LNCaP clone FGC (cell line): ENCODE data around the gene MEGF9.
A peak's percentile ranks its signal among the peaks of the same experiment; 100 is the strongest.

Source experiments
- DNase-seq: peaks from one replicate; pipeline ENCODE4 v3.0.0-alpha.2; 2011; ENCODE audit warnings: low read depth
- H3K4me3 ChIP-seq: 2 replicates; pipeline ENCODE4 v1.5.1; 2011; ENCODE audit warnings: mild to moderate bottlenecking, low read depth, low read length, control low read depth
- CTCF ChIP-seq: IDR thresholded peaks from 2 replicates; pipeline ENCODE4 v1.5.1; 2012; ENCODE audit warnings: mild to moderate bottlenecking; ENCODE audit not compliant: control insufficient read depth, insufficient read depth; ENCODE audit errors: extremely low read depth

MEGF9 gene

GRCh38 chr9:120714088-120714845, at the start of gene MEGF9:
TSS of gene MEGF9 (minus strand) at chr9:120714470. CDS start at chr9:120714358, 112 bp downstream.
- H3K4me3 ChIP-seq, result peak within 1 kb of the TSS; percentile 75
- peak; percentile 93 for DNase-seq
- no peak for TF ChIP-seq CTCF

DNA sequence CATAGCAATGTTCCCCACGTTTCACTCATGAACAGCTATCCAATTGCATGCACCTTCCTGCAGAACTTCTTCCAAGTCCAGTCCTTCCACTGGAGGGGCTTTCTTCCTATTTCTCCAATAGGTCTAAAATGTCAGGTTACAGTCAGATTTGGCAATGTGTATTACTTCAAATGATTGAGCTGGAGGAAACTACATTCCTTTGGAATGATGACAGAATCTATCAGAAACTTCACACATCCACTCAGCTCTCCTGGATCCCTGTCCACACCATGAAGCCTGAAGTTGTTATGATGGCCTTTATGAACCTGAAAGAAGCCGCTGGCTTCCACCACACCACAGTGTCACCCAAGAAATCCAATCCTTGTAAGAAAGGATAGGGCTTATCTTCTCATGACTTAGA, 46.7 kb upstream of the MEGF9 start:
- no peak for TF ChIP-seq CTCF
- no peak for DNase-seq
- H3K4me3 ChIP-seq, result no peak overlapping the region

DNA sequence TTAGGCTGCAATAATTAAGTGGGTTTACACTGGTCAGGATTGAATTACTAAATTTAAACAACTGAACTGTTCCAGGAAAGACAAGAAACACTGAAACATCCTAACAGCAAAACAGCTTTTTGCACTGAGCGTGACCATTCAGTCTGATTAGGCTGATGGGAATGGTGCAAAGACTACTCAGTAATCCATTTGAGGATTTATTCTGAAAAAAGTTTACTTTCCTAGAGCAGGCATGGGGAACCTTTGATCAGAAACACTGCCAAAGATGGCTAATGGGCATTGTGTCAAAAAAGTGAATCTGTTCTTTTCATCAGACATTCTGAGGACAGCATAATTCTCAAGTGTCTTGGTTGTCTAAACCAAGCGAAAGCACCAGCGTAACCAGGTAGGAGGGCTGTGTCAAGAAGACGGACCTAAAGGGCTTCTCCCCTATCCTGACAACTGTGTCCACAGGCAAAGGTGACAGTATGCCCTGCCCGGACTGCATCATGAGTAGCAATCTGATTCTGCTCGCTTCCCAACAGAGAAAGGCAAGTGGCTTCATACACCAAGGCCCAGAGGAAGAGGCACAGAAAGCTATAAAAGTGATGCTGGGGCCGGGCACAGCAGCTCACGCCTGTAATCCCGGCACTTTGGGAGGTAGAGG, 45.6 kb upstream of the MEGF9 start:
- no peak overlapping the region for H3K4me3 ChIP-seq
- no peak for DNase-seq
- TF ChIP-seq CTCF, result no peak

DNA sequence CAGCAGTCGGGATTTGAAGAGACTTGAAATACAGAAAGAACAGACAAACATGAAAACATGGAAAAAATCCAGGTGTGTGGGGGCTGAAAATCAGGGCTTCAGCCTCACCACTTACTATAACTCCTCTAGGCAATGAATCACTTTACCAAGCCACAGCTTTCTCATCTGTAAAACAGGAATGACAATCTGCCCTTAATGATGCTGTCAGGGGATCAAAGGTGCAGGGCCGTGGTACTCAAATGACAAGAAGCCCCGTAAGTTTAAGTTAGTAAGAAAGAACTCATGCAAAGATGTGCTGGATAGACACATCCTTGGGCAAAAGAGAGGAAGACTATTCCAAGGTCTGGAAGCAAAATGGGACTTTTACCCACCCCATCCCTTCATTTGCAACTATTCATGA, 44.3 kb upstream of the MEGF9 start:
- no peak for DNase-seq
- H3K4me3 ChIP-seq, result no peak overlapping the region
- no peak for TF ChIP-seq CTCF

- H3K4me3 ChIP-seq, result no peak overlapping the region
- TF ChIP-seq CTCF, result no peak
- no peak for DNase-seq
These were observed 43.0 kb upstream of the MEGF9 start for GRCh38 chr9:120757026-120757913.

GRCh38 chr9:120756531-120756930, 42.3 kb upstream of the MEGF9 start:
- DNase-seq, result no peak
- no peak overlapping the region for H3K4me3 ChIP-seq
- no peak for TF ChIP-seq CTCF
